Activated CD4-positive, alpha-beta T cell treated with anti-CD3 and anti-CD28 coated beads, Interleukin-2, Interleukin-6, amounts not matched to agents 100 ng/mL and 50 ng/mL, durations not matched to agents 16 hours and 8 hours (primary cell): ENCODE results near the gene BTN1A1.
A peak's percentile ranks its signal among the peaks of the same experiment; 100 is the strongest.
"Not testable (repeated sequence)": the region's sequence is repeated elsewhere in the genome, so short reads cannot be mapped to it uniquely, and the experiment has no call there.

ENCODE experiments used
- DNase-seq: peaks from one replicate; pipeline ENCODE4 v3.0.0-alpha.2; 2020

BTN1A1 gene

DNA sequence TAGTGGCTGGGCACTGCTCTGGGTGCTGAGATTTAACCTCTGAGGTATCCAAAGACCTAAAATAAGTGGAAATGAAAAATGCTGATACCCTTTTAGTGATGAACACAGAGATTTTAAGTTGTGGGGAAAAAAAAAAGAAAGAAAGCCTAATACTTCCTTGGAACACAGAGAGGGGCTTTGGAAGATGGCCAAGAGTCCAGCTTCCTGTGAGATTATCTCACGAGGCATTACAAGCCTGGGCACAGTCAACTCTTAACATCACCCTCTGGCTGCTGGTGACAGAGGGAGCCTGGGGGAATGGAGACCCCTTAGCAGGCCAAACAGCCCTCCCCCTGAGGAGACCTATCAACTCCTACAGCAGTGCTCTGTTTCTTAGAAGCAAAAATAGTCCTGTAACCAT lies 22.7 kb upstream of the BTN1A1 start:
- DNase-seq, result no peak

DNA sequence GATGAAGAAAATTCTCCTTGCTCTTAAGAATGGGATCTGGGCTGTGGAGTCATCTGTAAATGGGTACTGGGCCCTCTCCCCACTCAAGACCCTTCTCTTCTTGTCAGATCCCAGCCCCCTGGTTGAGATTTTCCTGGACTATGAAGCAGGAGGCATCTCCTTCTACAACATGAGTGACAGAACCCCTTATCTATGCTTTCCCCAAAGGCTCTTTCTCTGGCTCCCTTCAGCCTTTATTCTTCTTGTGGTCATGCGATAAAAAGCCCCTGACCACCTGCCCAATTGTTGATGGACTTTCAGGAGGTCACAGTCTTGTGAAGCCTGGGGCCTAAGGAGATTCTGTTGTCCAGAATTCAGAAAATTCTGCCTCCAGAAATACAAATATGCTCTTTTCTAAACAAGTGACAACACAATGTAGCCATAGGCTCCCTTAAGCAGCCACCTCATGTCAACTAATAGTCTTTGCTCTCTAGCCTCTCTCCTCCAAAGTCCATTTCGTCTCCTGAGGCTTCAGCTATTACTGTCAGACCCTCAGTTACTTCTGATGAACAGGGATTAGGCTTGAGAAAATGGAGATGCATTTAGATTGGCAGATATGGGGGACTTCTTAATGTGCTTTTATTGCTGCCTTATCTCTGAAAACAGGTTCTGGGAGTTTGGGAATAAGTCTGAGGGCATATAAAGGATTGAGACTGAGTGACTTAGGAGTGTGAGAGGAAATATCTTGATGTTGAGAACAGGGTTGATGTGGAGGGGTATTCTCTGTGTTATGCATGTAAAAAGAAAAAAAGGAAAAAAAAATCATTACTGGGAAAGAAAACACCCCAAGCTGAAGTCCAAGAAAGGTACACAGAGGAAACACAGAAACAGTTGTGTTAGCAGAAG lies 21.8 kb upstream of the BTN1A1 start:
- no peak for DNase-seq

DNA sequence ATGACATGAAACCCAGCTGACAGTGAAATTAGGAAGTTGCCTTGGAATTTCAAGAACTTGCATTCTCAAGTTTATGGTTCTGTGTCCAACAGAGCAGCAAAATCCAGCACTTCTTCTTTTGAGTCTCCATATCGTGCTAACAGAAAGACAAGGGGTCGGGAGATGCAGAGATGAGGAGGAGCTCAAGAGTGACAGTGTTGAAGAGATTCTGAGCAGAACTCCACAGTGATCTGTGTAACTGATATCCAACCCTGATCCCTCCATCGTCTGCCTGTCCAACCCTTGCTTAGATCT lies 21.2 kb upstream of the BTN1A1 start:
- DNase-seq, result no peak

DNA sequence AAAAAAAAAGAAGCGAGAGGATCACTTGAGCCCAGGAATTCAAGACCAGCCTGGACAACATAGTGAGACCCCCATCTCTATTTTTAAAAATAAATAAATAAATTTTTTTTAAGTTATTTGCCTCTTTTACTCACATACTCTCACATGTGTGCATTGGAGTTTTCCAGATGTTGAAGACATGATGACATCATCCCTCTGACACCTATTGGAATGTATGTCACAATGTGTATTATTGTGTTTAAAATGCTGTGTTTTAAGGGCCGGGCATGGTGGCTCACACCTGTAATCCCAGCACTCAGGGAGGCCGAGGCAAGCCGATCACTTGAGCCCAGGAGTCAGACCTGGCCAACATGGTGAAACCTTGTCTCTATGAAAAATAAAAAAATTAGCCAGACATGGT lies 17.8 kb upstream of the BTN1A1 start:
- DNase-seq, result no peak

DNA sequence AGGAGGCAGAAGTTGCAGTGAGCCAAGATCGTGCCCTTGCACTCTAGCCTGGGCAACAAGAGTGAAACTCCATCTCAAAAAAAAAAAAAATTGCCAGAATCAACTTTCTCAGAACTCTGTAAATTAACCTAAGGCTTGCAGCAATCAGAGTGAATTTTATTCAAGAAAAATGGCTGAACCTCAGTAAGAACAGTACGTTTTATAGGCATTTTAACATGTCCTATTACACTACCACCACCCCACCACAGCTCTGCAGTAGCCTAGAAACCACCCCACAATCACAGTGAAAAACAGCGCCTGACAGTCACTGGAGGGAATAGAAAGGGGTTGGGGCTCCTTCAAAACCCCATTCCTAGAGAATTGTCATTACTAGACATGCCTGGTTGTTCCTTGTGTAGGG lies 16.4 kb upstream of the BTN1A1 start:
- no peak for DNase-seq

DNA sequence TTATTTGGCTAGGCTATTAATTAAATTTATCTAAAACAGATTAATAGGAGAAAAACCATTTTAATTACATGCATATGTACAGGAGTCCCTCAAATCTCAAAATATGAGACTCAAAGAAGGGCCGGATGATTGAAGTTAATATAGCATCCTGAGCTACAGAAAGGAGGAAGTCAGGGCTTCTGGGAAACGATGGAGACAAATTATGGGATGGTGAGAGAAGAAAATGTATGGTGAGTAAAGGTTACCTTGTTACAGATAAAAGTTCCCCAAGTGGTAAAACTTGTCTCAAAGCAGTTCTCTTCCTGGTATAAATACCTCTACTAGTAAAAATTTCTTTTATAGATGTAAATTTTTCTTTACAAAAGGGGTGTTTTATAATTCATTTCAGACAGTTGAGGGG lies 15.9 kb upstream of the BTN1A1 start:
- no peak for DNase-seq

DNA sequence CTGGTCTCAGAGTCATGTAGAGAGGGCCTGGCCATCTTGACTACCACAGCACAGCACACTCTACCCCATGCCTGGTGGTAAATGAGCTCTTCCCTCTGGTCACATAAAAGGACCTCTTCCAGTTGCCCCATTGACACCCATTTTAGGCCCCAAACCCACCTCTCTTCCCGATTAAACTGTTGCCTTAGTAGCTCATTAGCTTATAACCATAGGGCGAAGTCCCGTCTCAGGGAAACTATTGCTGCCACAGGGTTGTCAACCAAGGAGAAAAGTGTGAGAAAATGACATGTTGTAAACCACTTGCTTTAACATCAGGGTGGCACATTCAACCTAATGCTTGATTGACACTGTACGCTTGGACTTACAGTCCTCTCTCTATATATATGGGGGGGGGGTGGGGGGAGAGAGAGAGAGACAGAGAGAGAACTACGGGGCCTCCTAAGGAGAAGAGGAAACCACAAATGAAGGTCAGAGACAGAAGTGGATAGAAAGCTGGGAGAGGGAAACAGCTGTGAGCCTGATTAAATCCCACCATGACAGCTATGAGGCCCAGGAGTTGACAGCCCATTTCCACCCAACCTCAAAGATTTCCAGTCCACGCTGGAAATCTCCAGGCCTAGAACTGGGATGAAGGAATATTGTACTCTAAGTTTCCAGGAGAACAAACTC lies 14.9 kb upstream of the BTN1A1 start:
- no peak for DNase-seq

DNA sequence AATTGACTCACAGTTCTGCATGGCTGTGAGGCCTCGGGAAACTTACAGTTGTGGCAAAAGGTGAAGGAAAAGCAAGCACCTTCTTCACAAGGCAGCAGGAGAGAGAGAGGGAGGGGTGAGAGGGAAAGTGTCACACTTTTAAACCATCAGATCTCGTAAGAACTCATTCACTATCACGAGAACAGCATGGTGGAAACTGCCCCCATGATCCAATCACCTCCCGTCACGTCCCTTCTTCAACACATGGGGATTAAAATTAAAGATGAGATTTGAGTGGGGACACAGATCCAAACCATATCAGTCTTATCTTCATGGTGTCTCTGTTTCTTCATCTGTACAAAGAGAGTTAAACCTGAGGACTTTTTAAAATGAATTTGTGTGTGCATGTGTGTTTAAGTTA lies 13.7 kb upstream of the BTN1A1 start:
- no peak for DNase-seq

DNA sequence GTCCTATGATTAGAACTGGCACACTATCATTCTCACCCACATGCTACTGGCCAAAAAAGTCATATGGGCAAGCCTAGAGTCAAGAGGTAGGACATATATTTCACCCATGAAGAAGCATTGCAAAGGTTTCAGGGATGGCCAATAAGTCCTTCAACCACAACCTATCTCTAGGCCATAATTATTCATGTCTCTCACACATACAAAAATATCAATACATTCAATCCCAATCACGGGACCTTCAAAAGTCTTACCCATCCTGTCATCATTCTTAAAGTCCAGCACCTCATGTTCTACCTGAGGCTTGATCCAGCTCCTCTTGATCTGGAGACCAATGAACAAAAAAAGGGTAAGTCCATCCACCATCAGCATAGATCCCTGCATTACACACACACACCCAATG lies 12.6 kb upstream of the BTN1A1 start:
- DNase-seq, result no peak

DNA sequence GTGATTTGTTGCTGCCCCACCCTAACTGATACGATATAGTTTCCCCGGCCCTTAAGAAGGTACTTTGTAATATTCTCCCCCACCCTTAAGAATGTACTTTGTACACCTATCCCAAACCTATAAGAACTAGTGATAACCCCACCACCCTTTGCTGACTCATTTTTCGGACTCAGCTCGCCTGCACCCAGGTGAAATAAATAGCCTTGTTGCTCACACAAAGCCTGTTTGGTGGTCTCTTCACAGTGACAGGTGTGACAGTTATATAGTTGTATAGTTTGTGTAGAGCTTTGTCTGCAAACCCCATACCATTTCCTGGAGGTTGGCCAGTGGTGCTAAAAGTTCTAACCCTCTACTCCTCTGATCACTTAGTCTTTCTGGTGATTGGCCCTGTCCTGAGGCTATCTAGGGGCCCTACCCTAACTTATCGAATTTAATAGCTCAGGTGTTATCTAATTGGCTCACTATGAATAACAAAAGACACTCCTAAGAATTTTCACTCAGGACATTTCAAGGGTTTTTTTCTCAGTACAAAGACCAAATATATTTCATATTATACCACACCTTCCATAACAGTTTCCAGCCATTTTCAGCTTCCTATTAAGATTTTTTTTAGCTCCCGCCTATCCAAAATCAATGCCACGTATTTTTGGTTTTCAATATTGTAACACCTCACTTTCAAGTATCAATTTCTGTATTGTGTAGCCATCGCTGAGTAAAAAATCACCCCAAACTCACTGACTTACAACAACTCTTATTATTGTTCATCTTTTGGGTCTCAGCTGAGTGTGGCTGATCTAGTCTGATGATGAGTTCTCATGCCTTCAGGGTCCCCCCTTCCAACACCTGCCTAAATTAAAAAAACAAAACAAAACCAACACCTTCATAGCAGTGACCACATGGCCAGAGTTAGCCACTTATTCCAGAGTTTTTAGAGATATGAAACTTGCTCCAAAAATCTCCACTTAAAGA lies 9.8 kb upstream of the BTN1A1 start:
- peak; percentile 37 for DNase-seq

DNA sequence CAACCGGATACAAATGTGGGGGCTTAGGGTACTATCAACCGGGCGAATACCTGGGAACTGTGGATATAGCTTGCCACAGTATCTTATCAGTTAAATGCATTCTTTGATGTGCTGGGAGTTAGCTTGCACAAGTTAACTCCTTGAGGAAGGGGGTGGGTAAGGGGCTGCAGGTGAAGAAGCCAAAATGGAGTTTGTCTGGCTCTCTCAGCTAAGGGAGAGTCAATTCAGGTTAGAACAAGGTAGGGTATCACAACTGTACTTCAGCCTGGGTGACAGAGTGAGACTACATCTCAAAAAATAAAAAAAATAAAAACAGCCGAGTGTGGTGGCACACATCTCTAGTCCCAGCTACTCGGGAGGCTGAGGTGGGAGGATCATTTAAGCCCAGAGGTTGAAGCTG lies 8.5 kb upstream of the BTN1A1 start:
- DNase-seq, result no peak

DNA sequence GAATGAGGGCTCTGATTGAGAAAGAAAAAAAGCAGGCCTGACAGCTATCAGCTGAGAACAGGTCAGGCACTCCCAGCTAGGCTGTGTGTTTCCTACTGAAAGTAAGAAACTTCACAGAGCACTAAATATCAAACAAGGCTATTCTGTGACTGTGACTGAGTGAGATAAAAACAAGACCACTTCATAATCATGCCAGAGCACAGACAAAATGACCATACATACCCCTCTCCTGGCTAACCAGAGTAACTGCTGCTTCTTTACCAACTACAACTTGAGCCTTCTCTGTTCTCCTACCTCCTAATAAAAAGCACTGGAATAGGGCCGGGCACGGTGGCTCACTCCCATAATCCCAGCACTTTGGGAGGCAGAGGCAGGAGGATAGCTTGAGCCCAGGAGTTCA lies 6.8 kb upstream of the BTN1A1 start:
- no peak for DNase-seq

DNA sequence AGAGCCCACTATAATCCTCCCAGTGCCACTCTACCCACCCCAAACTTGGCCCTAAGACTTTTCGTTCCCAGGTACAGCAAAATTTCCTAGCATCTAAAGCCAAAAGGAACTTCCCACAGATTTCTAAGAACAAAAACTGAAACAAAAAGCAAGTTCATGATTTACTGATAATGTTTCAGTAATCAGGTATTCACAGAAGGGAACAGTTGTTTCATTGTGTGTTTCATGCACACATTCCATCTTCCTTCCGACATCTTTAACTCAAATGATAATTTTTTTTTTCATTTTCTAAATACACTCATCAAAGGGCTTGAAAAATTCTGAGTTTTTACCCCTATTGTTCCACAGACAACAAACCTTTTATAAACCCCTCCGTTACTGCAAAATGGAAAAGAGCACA lies 6.0 kb upstream of the BTN1A1 start:
- no peak for DNase-seq

DNA sequence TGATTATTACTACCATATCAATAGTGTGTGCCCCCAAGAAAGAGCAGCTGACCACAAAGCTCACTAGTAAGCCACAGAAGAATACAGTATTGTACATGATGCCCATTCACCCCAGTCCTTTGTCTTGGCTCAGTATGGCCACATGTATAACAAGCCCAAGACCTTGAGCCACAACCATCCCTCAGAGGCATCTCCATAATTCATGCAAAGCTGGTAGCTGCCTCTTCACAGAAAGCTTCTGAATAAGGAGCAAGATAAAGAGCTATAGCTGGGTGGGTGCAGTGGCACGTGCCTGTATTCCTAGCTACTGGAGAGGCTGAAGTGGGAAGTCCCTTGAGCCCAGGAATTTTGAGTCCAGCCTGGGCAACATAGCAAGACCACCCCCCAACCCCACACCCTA lies 4.8 kb upstream of the BTN1A1 start:
- no peak for DNase-seq

DNA sequence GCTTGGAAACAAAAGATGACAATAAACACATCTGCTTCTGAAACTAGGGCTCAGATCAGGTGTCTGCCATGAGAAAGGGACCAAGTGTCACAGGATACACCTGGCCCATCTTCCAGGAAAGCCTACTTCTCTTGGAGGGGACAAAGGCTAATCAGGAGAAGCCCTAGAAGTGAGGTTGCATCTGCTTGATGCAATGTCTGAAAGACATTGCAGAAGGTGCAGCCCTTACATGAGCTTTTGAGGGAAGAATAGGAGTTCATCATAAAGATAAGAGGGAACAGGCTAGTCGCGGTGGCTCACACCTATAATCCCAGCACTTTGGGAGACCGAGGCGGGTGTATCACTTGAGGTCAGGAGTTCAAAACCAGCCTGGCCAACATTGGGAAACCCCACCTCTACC lies 2.5 kb upstream of the BTN1A1 start:
- no peak for DNase-seq

DNA sequence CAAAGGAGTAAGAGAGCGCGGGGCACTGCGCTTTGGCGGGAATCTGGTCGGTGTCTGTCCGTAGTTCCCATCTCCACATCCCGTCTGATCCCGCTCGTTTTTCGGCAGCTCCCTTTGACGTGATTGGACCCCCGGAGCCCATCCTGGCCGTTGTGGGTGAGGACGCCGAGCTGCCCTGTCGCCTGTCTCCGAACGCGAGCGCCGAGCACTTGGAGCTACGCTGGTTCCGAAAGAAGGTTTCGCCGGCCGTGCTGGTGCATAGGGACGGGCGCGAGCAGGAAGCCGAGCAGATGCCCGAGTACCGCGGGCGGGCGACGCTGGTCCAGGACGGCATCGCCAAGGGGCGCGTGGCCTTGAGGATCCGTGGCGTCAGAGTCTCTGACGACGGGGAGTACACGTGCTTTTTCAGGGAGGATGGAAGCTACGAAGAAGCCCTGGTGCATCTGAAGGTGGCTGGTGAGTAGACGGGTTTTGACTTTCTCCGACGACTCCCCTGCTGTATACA lies 1.4 kb downstream of the BTN1A1 start:
- peak; percentile 26 for DNase-seq

DNA sequence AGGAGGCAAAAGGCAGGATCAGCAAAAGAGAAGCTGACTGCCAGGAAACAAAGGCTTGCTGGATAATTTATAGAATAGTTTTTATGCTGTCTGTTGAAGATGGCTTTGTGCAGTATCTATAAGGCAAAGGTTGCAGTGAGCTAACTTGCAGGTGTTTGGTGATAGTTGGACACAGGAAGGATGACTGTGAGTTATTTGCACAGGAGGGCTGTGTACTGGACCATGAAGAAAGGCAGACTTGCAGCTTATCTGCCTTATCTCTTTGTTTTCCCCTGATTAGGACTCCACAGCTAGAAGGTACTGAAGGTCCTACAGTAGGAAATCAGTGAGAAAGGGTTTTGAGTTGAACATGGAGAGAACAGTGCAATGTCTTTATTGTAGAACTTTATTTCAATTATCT lies 2.1 kb downstream of the BTN1A1 start:
- DNase-seq, result no peak

DNA sequence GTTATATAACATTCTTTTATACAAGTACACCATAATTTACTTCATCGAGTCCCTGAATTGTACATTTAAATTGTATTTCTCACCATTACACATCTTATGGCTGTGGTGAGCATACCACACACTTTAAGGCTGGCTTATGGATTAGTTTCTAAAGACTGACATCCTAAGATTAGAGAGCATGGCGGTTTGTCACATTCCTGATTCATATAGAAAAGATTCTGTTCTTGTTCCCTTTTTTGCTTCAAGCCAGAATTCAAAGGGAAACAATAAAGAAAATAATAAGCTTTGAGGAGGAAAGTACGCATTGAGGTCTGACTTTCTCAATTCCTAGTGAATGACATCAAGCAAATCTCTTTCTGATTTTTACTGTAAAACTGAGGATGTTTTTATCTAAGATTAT lies 2.5 kb downstream of the BTN1A1 start:
- no peak for DNase-seq

DNA sequence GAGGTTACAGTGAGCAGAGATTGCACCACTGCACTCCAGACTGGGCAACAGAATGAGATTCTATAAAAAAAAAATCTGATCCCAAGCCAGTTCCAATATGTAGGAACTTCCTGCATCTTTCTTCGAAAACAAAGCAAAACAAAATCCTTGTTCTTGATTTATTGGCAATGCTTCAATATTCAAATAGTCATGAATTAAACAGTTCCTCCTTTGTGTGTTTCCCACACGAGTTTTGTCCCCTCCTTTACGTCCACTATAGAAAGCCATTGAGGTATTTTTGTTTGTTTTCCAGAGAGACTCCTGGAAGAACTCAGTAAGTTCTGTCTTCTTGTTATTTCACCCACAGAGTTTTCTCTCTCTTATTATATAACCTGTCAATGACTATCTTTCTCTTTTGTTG lies 7.6 kb downstream of the BTN1A1 start:
- DNase-seq, result no peak

DNA sequence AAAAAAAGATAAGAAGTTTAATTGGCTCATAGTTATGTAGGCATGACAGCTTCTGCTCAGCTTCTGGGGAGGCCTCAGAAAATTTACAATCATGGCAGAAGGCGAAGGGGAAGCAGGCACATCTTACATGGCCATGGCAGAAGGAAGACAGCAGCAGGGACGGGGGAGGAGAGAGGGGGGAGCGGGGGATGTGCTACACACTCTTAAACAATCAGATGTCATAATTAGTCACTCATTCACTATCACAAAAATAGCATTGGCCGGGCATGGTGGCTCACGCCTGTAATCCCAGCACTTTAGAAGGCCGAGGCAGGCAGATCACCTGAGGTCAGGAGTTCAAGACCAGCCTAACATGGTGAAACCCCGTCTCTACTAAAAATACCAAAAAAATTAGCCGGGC lies 10.9 kb downstream of the BTN1A1 start:
- not testable (repeated sequence) for DNase-seq

DNA sequence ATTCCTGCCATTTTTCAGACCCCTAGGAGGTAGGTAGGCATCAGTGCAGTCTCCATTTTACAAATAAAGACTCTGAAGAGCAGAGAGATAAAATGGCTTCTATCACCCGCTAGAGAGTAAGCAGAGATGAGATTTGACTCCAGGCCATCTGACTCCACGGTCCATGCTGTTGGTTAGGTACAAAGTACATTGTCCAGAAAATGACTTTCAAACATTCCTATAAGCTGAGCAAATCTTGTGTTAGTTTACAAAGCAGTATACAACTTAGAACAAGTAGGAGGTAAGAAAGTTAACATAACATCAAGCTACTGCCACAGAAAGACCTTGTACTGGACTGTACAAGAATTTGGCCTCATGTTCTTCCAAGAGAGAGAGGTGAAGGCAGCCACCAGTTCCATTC lies 14.9 kb downstream of the BTN1A1 start:
- no peak for DNase-seq

DNA sequence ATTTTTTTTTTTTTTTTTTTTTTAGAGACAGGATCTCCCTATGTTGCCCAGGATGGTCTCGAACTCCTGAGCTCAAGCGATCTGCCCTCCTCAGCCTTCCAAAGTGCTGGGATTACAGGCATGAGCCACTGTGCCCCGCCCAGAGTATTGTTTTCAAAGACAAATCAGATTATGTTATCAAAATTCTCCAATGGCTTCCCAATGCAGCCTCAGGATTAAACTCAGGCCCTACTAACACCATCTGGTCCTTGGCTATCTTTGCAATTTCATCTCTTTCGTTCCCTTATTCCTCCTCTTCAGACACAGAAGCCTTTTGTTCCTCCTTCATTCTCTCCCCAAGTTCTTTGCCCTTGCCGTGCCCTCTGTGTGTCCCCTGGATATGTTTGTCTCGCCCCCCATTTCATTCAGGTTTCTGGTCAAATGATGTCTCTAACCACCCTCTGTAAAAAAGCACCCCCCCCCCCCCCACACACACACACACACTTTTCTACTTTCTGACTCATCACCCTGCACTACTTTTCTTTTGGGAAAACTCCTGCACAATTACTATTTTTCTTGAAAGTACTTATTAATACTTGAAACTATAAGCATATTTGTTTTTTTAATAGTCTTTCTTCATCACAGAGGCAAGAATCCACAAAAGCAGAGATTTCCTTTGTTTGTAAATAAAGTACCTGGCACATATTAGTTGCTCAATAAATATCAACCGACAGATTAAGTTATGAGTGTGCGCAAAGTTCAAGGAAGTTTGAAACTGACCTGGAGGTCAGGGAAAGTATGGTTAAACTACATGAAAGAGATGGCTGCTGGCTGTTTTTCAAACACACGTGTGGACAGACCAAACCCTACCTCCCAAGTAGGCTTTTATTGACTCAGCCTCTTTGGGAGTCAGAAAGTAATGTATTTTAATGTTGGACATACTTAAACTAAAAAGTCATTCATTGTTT lies 16.7 kb downstream of the BTN1A1 start:
- DNase-seq, result no peak
